Measurements from ENCODE around the gene HIVEP3.

Gene HIVEP3

DNA sequence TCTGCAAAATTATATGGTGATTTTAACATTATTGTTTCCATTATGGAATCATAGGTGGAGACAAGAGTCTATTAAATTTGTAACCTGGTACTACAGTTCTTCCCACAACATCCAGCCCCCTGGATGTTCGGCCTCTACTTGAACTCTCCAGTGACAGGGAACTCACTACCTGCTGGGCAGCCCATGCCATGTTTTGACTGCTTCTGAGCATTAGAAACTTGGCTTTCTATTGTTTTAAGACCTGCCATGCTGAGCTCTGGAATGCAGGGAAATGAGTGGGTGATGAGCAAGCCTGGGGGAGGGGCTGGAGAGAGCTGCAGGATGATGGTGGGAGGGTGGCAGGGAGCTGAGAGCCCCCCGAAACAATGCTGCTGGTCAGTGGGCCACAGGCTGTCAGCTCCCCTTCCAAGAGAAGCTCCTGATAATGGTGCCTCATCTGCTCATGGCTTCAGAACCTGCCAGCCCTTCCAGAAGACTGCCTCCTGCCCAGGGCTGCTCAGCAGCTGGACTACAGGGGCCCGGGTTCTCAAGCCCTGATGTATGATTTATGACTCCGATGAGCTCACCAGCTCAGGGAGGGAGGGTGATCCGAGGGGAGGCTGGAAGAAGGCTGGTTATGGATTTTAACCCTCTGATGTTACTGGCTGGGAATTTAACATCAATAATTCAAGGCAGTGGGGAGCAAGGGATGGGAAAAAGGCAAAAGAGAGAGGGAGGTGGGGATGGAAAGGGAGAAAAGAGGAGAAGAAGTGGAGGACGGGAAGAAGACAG, 205.0 kb downstream of the HIVEP3 start (continued):
- TF ChIP-seq, protein P1, sequence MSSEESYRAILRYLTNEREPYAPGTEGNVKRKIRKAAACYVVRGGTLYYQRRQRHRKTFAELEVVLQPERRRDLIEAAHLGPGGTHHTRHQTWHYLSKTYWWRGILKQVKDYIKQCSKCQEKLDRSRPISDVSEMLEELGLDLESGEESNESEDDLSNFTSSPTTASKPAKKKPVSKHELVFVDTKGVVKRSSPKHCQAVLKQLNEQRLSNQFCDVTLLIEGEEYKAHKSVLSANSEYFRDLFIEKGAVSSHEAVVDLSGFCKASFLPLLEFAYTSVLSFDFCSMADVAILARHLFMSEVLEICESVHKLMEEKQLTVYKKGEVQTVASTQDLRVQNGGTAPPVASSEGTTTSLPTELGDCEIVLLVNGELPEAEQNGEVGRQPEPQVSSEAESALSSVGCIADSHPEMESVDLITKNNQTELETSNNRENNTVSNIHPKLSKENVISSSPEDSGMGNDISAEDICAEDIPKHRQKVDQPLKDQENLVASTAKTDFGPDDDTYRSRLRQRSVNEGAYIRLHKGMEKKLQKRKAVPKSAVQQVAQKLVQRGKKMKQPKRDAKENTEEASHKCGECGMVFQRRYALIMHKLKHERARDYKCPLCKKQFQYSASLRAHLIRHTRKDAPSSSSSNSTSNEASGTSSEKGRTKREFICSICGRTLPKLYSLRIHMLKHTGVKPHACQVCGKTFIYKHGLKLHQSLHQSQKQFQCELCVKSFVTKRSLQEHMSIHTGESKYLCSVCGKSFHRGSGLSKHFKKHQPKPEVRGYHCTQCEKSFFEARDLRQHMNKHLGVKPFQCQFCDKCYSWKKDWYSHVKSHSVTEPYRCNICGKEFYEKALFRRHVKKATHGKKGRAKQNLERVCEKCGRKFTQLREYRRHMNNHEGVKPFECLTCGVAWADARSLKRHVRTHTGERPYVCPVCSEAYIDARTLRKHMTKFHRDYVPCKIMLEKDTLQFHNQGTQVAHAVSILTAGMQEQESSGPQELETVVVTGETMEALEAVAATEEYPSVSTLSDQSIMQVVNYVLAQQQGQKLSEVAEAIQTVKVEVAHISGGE (tag by site-specific recombination; conservative IDR thresholded peaks at IDR 0.05; ENCODE audit: low read depth): no peak
- peak; percentile 73 for TF ChIP-seq KLF17 (tag by site-specific recombination; IDR thresholded peaks at IDR 0.05)
- no peak for TF ChIP-seq REPIN1 (tag by site-specific recombination; IDR thresholded peaks at IDR 0.05; ENCODE audit: low read depth)
- TF ChIP-seq ZNF585B (tag by site-specific recombination; IDR thresholded peaks at IDR 0.05): no peak
- TF ChIP-seq ZBTB20 (tag by site-specific recombination; IDR thresholded peaks at IDR 0.05): peak; percentile 95
- TF ChIP-seq ZBTB48 (tag by site-specific recombination; IDR thresholded peaks at IDR 0.05): 0 out of 2 replicates have a peak, but pooled peaks have one; percentile 44
- peak; percentile 33; the same call in 1 of the 2 replicates for TF ChIP-seq ZNF76 (tag by site-specific recombination; IDR thresholded peaks at IDR 0.05; ENCODE audit: borderline replicate concordance, low read depth)
- TF ChIP-seq ZNF223 (tag by site-specific recombination; IDR thresholded peaks at IDR 0.05): no peak
- TF ChIP-seq ZNF266 (tag by site-specific recombination; IDR thresholded peaks at IDR 0.05; ENCODE audit: low read depth): no peak
- TF ChIP-seq ZNF155 (tag by site-specific recombination; IDR thresholded peaks at IDR 0.05): no peak
- no peak for TF ChIP-seq ZNF121 (tag by site-specific recombination; IDR thresholded peaks at IDR 0.05)
- TF ChIP-seq SP7 (tag by site-specific recombination; IDR thresholded peaks at IDR 0.05): peak; percentile 79; the same call in 1 of the 2 replicates
- TF ChIP-seq KLF1 (tag by site-specific recombination; IDR thresholded peaks at IDR 0.05): no peak
- TF ChIP-seq ZXDB (tag by site-specific recombination; IDR thresholded peaks at IDR 0.05): peak; percentile 58; the same call in 1 of the 2 replicates
- TF ChIP-seq TSHZ1 (tag by site-specific recombination; IDR thresholded peaks at IDR 0.05; ENCODE audit: borderline replicate concordance): peak; percentile 73; the same call in 1 of the 2 replicates
- TF ChIP-seq GFI1B (tag by site-specific recombination; IDR thresholded peaks at IDR 0.05): no peak
- no peak for TF ChIP-seq ZNF571 (tag by site-specific recombination; IDR thresholded peaks at IDR 0.05)
- TF ChIP-seq BCL11A (tag by site-specific recombination; IDR thresholded peaks at IDR 0.05; ENCODE audit: low read depth): no peak
- 0 out of 2 replicates have a peak, but pooled peaks have one; percentile 27 for TF ChIP-seq ZNF2 (tag by site-specific recombination; IDR thresholded peaks at IDR 0.05)
- TF ChIP-seq ZNF677 (tag by site-specific recombination; IDR thresholded peaks at IDR 0.05): no peak
- no peak for TF ChIP-seq ZNF658 (tag by site-specific recombination; IDR thresholded peaks at IDR 0.05)
- no peak for TF ChIP-seq ZBTB49 (tag by site-specific recombination; IDR thresholded peaks at IDR 0.05; ENCODE audit: low read depth)
- TF ChIP-seq ZNF600 (tag by site-specific recombination; IDR thresholded peaks at IDR 0.05): peak; percentile 99
- TF ChIP-seq ZNF16 (tag by site-specific recombination; IDR thresholded peaks at IDR 0.05; ENCODE audit: low read depth): no peak
- TF ChIP-seq ZSCAN23 (tag by site-specific recombination; IDR thresholded peaks at IDR 0.05): no peak
- TF ChIP-seq, protein P2, sequence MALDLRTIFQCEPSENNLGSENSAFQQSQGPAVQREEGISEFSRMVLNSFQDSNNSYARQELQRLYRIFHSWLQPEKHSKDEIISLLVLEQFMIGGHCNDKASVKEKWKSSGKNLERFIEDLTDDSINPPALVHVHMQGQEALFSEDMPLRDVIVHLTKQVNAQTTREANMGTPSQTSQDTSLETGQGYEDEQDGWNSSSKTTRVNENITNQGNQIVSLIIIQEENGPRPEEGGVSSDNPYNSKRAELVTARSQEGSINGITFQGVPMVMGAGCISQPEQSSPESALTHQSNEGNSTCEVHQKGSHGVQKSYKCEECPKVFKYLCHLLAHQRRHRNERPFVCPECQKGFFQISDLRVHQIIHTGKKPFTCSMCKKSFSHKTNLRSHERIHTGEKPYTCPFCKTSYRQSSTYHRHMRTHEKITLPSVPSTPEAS (tag by site-specific recombination; IDR thresholded peaks at IDR 0.05): no peak
- TF ChIP-seq, protein P3, sequence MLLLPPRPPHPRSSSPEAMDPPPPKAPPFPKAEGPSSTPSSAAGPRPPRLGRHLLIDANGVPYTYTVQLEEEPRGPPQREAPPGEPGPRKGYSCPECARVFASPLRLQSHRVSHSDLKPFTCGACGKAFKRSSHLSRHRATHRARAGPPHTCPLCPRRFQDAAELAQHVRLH (tag by site-specific recombination; IDR thresholded peaks at IDR 0.05): peak; percentile 66; the same call in 1 of the 2 replicates
- TF ChIP-seq FEZF1 (tag by site-specific recombination; IDR thresholded peaks at IDR 0.05): no peak
- no peak for TF ChIP-seq KLF10 (tag by site-specific recombination; IDR thresholded peaks at IDR 0.05)

Data from HEK293 (cell line).